ENCODE measurements around the gene KRT15.

- TF ChIP-seq GABPA (tag; conservative IDR thresholded peaks at IDR 0.05; ENCODE audit: low read depth) (no peak), TAF1 (IDR thresholded peaks at IDR 0.05; ENCODE audit: control insufficient read depth, extremely low read depth, insufficient read depth, low read length, severe bottlenecking) (no peak), ETV5 (CRISPR knock-in tag; IDR thresholded peaks at IDR 0.05; ENCODE audit: low read depth) (no peak), ZNF175 (CRISPR knock-in tag; IDR thresholded peaks at IDR 0.05; ENCODE audit: low read depth) (no peak), BCLAF1 (IDR thresholded peaks at IDR 0.05; ENCODE audit: borderline replicate concordance in 1 of 2, control insufficient read depth in 1 of 2, low read depth in 2 of 2, low read length in 1 of 2) (no peak), BDP1 (IDR thresholded peaks at IDR 0.05; ENCODE audit: insufficient read depth, insufficient read length) (no peak), ZKSCAN3 (CRISPR knock-in tag; IDR thresholded peaks at IDR 0.05) (no peak)
These were observed 28.7 kb upstream of the KRT15 start for GRCh38 chr17:41547378-41547841.
